Gastrocnemius medialis (tissue), 4 donors: ENCODE data around the gene PWWP2B.

Experiments used
- POLR2A ChIP-seq, 2 donors: fragments of 450-650 bp; IDR thresholded peaks; one replicate each; pipeline ENCODE4 v1.6.1; 2017; ENCODE audit warnings: antibody characterized with exemption in 2 of 2, mild to moderate bottlenecking in 2 of 2, moderate library complexity in 2 of 2
- TF ChIP-seq, protein P1 (sequence below), 5 experiments: fragments of 450-650 bp in 3 of 5; fragments of 200-600 bp in 2 of 5; sonication (generic) in 2 of 5; IDR thresholded peaks in 4 of 5; conservative IDR thresholded peaks in 1 of 5; 1 replicate in 4 of 5; 2 replicates in 1 of 5; pipeline ENCODE4 v1.5.1; 2016 to 2019; ENCODE audit warnings: antibody characterized with exemption in 5 of 5, mild to moderate bottlenecking in 3 of 5, moderate library complexity in 3 of 5

DNA sequence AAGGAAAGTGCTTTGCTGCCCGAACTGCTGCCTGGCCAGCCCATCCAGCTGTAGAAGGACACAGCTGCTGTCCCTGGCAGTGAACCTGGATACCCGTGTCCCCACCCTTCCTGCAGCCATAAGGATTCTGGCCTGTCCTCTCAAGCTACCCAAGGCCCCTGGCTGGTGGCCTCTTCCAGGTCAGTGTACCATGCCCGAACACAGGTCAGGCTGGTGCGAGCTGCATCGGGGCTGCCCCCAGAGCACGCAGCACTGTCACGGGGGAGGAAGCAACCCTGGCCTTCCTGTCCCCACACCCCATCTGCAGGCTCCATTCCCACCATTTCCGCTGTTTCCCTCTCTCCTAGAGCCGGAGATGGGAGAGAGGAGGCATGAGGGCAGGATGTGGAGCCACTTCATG, 30.5 kb upstream of the PWWP2B start:
- TF ChIP-seq, protein P1, sequence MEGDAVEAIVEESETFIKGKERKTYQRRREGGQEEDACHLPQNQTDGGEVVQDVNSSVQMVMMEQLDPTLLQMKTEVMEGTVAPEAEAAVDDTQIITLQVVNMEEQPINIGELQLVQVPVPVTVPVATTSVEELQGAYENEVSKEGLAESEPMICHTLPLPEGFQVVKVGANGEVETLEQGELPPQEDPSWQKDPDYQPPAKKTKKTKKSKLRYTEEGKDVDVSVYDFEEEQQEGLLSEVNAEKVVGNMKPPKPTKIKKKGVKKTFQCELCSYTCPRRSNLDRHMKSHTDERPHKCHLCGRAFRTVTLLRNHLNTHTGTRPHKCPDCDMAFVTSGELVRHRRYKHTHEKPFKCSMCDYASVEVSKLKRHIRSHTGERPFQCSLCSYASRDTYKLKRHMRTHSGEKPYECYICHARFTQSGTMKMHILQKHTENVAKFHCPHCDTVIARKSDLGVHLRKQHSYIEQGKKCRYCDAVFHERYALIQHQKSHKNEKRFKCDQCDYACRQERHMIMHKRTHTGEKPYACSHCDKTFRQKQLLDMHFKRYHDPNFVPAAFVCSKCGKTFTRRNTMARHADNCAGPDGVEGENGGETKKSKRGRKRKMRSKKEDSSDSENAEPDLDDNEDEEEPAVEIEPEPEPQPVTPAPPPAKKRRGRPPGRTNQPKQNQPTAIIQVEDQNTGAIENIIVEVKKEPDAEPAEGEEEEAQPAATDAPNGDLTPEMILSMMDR (IDR thresholded peaks at IDR 0.05 in 4 of 5, conservative IDR thresholded peaks at IDR 0.05 in 1 of 5): no peak
- no peak for TF ChIP-seq POLR2A (IDR thresholded peaks at IDR 0.05)
